GM12878 (cell line): ENCODE data around the gene SRCAP. TPM values are rescaled to one million over a fixed set of nuclear protein-coding genes. Genes with fewer than 3 reads are reported as not detected.
A peak's percentile ranks its signal among the peaks of the same experiment; 100 is the strongest.

Source experiments
- BACH1 ChIP-seq: fragments of 450-650 bp; IDR thresholded peaks from 2 replicates; pipeline ENCODE4 v1.6.1; 2017; ENCODE audit warnings: mild to moderate bottlenecking, borderline replicate concordance
- BCL11A ChIP-seq: IDR thresholded peaks from 2 replicates; pipeline ENCODE4 v1.6.1; 2011; ENCODE audit warnings: low read depth, low read length
- CEBPB ChIP-seq, 2 experiments: fragments of 150-350 bp in 1 of 2; IDR thresholded peaks; 2 replicates each; pipeline ENCODE4 v1.6.1; 2012 to 2014; ENCODE audit warnings: low read depth in 2 of 2, low read length in 2 of 2, borderline replicate concordance in 1 of 2, inconsistent platforms in 1 of 2
- EGR1 ChIP-seq, 2 experiments: IDR thresholded peaks; 1 replicate in 1 of 2; 2 replicates in 1 of 2; pipeline ENCODE4 v1.6.1; 2011 to 2012; ENCODE audit warnings: low read depth in 2 of 2, low read length in 2 of 2, borderline replicate concordance in 1 of 2, mild to moderate bottlenecking in 1 of 2, moderate library complexity in 1 of 2
- ESRRA ChIP-seq: IDR thresholded peaks from 2 replicates; pipeline ENCODE4 v1.6.1; 2012; ENCODE audit warnings: mild to moderate bottlenecking, low read length, improper control_type of control experiment
- MYB ChIP-seq: fragments of 150-350 bp; IDR thresholded peaks from 2 replicates; pipeline ENCODE4 v1.6.1; 2014; ENCODE audit warnings: mild to moderate bottlenecking, low read depth, low read length, borderline replicate concordance
- POLR2AphosphoS2 ChIP-seq: IDR thresholded peaks from 2 replicates; pipeline ENCODE4 v1.6.1; 2011; ENCODE audit warnings: low read depth, mild to moderate bottlenecking, low read length, improper control_type of control experiment, moderate library complexity
- POU2F2 ChIP-seq: IDR thresholded peaks from 3 replicates; pipeline ENCODE4 v1.6.1; 2011; ENCODE audit warnings: low read depth, mild to moderate bottlenecking, low read length, borderline replicate concordance
- SP1 ChIP-seq: IDR thresholded peaks from one replicate; pipeline ENCODE4 v1.6.1; 2011; ENCODE audit warnings: low read depth, low read length
- TAF1 ChIP-seq: IDR thresholded peaks from 2 replicates; pipeline ENCODE4 v1.6.1; 2011; ENCODE audit warnings: mild to moderate bottlenecking, low read depth, low read length, borderline replicate concordance
- TARDBP ChIP-seq: IDR thresholded peaks from 2 replicates; pipeline ENCODE4 v1.6.1; 2016; ENCODE audit warnings: borderline replicate concordance
- ZBED1 ChIP-seq: IDR thresholded peaks from 2 replicates; pipeline ENCODE4 v1.6.1; 2016; ENCODE audit warnings: borderline replicate concordance
- polyA plus RNA-seq, 11 experiments: library from polyadenylated mRNA; depleted of rRNA in 4 of 11; unstranded in 6 of 11; stranded (reverse) in 5 of 11; fragments of >200 nt; fragmentation: Nextera tagmentation in 4 of 11; fragmentation: Illumina TruSeq in 1 of 11; extraction: Ambion mirVana in 4 of 11; extraction: Trizol in 1 of 11; gene quantifications; 1 replicate in 1 of 11; 2 replicates in 10 of 11; pipeline versions ENCODE4 v1.2.1 to v1.2.3, GENCODE V29; 2011 to 2016; ENCODE audit warnings: inconsistent platforms in 2 of 11, missing spikeins in 2 of 11, low read depth in 1 of 11
- total RNA-seq, 4 experiments: library from RNA; depleted of rRNA in 3 of 4; stranded (reverse); fragments of >200 nt in 3 of 4; fragmentation: Illumina TruSeq in 1 of 4; extraction: Trizol in 1 of 4; gene quantifications; 2 replicates each; pipeline versions ENCODE4 v1.2.1 to v1.2.3, GENCODE V29; 2013 to 2021
- TF ChIP-seq, protein P1 (sequence below): IDR thresholded peaks from 2 replicates; pipeline ENCODE4 v1.6.1; 2012; ENCODE audit warnings: mild to moderate bottlenecking, low read depth, low read length
- TF ChIP-seq, protein P2 (sequence below): IDR thresholded peaks from 2 replicates; pipeline ENCODE4 v1.6.1; 2012; ENCODE audit warnings: low read depth, low read length, improper control_type of control experiment
- TF ChIP-seq, protein P3 (sequence below): fragments of 450-650 bp; formaldehyde crosslinking; IDR thresholded peaks from 2 replicates; pipeline ENCODE4 v1.4.0; 2022; ENCODE audit warnings: mild to moderate bottlenecking, moderate library complexity
- TF ChIP-seq, protein P4 (sequence below): fragments of 450-650 bp; IDR thresholded peaks from 2 replicates; pipeline ENCODE4 v1.6.1; 2016; ENCODE audit warnings: mild to moderate bottlenecking

Gene SRCAP
- total and polyA plus RNA-seq, 10 of the 15 experiments (the other 5 are each of a cell fraction or from before 2014, with no cell fraction given): 0.24 to 58.4 (median 11.6) TPM

DNA sequence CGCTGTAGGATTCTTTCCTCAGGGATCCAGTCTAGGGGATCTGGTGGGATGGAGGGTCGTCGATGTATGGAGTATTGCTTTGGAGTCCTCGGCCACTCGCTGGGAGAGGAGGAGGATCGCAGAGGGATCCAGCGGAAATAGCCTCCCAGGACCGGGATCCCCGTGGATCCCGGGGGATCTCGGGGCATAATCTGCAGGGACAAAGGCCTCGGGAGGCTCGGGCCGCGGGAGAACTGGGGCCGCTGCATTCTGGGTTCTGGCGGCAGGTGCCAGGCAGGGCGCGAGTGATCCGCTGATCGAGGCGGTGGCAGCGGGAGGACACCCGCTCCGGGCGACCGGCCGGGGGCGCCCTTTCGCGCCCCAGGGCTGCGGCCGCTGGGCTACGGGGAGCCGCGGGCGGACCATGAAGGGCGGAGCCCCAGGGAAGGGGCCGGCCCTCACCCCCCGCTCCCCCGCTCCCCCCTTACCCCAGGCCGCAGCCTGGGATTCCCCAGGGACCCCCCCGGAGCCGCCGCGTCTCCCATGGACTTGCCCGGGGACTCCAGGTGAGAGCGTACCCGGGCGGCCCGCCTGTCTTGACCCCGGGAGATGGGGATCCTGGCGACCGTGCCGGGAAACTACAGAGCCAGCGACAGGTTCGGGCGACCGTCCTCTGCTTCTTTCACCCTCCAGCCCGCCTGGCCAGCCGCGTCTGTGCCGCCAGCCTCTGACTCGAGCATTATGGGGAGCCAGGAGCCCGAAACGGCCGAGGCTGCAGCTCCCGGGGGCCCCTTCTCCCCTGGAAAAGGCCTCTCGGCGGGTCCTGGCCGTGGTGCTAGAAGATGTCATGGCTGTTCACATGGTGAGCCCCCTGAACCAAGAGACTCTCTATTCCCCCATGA lies 47.6 kb upstream of the SRCAP start (continued):
- TF ChIP-seq, protein P1, sequence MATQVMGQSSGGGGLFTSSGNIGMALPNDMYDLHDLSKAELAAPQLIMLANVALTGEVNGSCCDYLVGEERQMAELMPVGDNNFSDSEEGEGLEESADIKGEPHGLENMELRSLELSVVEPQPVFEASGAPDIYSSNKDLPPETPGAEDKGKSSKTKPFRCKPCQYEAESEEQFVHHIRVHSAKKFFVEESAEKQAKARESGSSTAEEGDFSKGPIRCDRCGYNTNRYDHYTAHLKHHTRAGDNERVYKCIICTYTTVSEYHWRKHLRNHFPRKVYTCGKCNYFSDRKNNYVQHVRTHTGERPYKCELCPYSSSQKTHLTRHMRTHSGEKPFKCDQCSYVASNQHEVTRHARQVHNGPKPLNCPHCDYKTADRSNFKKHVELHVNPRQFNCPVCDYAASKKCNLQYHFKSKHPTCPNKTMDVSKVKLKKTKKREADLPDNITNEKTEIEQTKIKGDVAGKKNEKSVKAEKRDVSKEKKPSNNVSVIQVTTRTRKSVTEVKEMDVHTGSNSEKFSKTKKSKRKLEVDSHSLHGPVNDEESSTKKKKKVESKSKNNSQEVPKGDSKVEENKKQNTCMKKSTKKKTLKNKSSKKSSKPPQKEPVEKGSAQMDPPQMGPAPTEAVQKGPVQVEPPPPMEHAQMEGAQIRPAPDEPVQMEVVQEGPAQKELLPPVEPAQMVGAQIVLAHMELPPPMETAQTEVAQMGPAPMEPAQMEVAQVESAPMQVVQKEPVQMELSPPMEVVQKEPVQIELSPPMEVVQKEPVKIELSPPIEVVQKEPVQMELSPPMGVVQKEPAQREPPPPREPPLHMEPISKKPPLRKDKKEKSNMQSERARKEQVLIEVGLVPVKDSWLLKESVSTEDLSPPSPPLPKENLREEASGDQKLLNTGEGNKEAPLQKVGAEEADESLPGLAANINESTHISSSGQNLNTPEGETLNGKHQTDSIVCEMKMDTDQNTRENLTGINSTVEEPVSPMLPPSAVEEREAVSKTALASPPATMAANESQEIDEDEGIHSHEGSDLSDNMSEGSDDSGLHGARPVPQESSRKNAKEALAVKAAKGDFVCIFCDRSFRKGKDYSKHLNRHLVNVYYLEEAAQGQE: 0 out of 2 replicates have a peak, but pooled peaks have one; percentile 24
- no peak for TF ChIP-seq ESRRA
- no peak for TF ChIP-seq MYB
- TF ChIP-seq, protein P2, sequence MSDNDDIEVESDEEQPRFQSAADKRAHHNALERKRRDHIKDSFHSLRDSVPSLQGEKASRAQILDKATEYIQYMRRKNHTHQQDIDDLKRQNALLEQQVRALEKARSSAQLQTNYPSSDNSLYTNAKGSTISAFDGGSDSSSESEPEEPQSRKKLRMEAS: no peak
- TF ChIP-seq, protein P3, sequence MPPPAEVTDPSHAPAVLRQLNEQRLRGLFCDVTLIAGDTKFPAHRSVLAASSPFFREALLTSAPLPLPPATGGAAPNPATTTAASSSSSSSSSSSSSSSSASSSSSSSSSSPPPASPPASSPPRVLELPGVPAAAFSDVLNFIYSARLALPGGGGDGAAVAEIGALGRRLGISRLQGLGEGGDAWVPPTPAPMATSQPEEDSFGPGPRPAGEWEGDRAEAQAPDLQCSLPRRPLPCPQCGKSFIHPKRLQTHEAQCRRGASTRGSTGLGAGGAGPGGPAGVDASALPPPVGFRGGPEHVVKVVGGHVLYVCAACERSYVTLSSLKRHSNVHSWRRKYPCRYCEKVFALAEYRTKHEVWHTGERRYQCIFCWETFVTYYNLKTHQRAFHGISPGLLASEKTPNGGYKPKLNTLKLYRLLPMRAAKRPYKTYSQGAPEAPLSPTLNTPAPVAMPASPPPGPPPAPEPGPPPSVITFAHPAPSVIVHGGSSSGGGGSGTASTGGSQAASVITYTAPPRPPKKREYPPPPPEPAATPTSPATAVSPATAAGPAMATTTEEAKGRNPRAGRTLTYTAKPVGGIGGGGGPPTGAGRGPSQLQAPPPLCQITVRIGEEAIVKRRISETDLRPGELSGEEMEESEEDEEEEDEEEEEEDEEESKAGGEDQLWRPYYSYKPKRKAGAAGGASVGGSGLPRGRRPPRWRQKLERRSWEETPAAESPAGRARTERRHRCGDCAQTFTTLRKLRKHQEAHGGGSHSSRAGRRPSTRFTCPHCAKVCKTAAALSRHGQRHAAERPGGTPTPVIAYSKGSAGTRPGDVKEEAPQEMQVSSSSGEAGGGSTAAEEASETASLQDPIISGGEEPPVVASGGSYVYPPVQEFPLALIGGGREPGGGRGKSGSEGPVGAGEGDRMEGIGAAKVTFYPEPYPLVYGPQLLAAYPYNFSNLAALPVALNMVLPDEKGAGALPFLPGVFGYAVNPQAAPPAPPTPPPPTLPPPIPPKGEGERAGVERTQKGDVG (CRISPR knock-in tag): no peak
- TF ChIP-seq, protein P4, sequence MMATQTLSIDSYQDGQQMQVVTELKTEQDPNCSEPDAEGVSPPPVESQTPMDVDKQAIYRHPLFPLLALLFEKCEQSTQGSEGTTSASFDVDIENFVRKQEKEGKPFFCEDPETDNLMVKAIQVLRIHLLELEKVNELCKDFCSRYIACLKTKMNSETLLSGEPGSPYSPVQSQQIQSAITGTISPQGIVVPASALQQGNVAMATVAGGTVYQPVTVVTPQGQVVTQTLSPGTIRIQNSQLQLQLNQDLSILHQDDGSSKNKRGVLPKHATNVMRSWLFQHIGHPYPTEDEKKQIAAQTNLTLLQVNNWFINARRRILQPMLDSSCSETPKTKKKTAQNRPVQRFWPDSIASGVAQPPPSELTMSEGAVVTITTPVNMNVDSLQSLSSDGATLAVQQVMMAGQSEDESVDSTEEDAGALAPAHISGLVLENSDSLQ: no peak
- no peak for TF ChIP-seq POLR2AphosphoS2
- TF ChIP-seq TAF1: no peak
- TF ChIP-seq CEBPB (IDR thresholded peaks at IDR 0.05; ENCODE audit: borderline replicate concordance in 1 of 2, low read depth in 2 of 2, low read length in 2 of 2): no peak
- no peak for TF ChIP-seq TARDBP
- 0 out of 3 replicates have a peak, but pooled peaks have one; percentile 9 for TF ChIP-seq POU2F2
- TF ChIP-seq EGR1 (IDR thresholded peaks at IDR 0.05; ENCODE audit: borderline replicate concordance in 1 of 2, low read depth in 2 of 2, low read length in 2 of 2): peak in 1 of 2 experiments; percentile 51; a peak in 1 of 3 replicates
- peak; percentile 41; the same call in 1 of the 2 replicates for TF ChIP-seq BACH1
- peak; percentile 38 for TF ChIP-seq SP1
- TF ChIP-seq BCL11A: no peak
- no peak for TF ChIP-seq ZBED1
